AG04450 (cell line): ENCODE results near the gene TANC1. TPM values are rescaled to one million over a fixed set of nuclear protein-coding genes. Genes with fewer than 3 reads are reported as not detected.

Source experiments
- CTCF ChIA-PET: fragments of 300-600, 350-600 bp; formaldehyde crosslinking; extraction: SDS; loops from one replicate; lab custom pipeline; 2022; ENCODE audit warnings: antibody characterized with exemption, inconsistent platforms; lab: Charles Lee
- POLR2A ChIA-PET: fragments of 350-600 bp; formaldehyde crosslinking; extraction: SDS; loops from one replicate; lab custom pipeline; 2021; ENCODE audit warnings: antibody characterized with exemption, inconsistent platforms; lab: Yijun Ruan, JAX
- DNase-seq: peaks from one replicate; pipeline ENCODE4 v3.0.0-alpha.2; 2011; ENCODE audit warnings: low read depth, low spot score
- H3K27ac ChIP-seq: one replicate; pipeline ENCODE4 v1.5.1; 2012; ENCODE audit warnings: low read depth, low read length, control low read depth
- H3K27me3 ChIP-seq: one replicate; pipeline ENCODE4 v1.6.0; 2012; ENCODE audit warnings: low read length; ENCODE audit not compliant: control insufficient read depth, insufficient read depth
- H3K4me3 ChIP-seq: 2 replicates; pipeline ENCODE4 v1.5.1; 2011; ENCODE audit warnings: mild to moderate bottlenecking, low read depth, low read length, control low read depth
- H3K9me3 ChIP-seq: 2 replicates; pipeline ENCODE4 v1.5.1; 2012; ENCODE audit warnings: low read length; ENCODE audit not compliant: control insufficient read depth, insufficient read depth
- polyA plus RNA-seq: library from polyadenylated mRNA; depleted of rRNA; stranded (reverse); fragments of >200 nt; gene quantifications from 2 replicates; pipeline ENCODE4 v1.2.3, GENCODE V29; 2011
- TF ChIP-seq, protein P1 (sequence below): IDR thresholded peaks from 2 replicates; pipeline ENCODE4 v1.5.1; 2011; ENCODE audit warnings: low read depth, low read length, control low read depth, inconsistent platforms

TANC1 gene
- polyA plus RNA-seq, 1 experiment: 28.0 TPM

DNA sequence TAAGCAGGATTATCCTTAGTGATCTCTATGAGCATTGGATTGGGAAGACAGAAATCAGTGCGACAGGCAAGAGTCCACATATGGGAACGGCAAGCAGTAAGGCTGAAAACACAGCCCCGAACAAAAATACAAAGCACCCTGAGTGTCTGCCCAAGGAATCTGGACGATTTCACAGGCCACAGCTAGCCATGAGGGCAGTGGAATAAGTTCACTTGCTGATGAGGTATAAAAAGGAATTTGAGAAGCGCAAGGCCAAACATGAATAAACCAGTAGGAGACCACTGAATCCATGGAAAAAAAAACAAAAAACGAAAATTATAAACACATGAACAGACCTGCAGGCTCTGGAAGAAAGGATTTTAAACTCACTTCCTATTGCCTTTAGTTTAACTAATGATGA is 293.8 kb downstream of the TANC1 start:
- ChIA-PET POLR2A (interaction anchor here (0.6 kb wide), 1 partner anchor 1071 kb away, joined by 4 read pairs; no protein-coding TSS in a partner anchor), CTCF (no interaction called here)
- no peak overlapping the region for H3K4me3 ChIP-seq
- H3K27me3 ChIP-seq: no peaks in the 10 kb centered on the region
- H3K9me3 ChIP-seq: no peaks in the 10 kb centered on the region
- TF ChIP-seq, protein P1, sequence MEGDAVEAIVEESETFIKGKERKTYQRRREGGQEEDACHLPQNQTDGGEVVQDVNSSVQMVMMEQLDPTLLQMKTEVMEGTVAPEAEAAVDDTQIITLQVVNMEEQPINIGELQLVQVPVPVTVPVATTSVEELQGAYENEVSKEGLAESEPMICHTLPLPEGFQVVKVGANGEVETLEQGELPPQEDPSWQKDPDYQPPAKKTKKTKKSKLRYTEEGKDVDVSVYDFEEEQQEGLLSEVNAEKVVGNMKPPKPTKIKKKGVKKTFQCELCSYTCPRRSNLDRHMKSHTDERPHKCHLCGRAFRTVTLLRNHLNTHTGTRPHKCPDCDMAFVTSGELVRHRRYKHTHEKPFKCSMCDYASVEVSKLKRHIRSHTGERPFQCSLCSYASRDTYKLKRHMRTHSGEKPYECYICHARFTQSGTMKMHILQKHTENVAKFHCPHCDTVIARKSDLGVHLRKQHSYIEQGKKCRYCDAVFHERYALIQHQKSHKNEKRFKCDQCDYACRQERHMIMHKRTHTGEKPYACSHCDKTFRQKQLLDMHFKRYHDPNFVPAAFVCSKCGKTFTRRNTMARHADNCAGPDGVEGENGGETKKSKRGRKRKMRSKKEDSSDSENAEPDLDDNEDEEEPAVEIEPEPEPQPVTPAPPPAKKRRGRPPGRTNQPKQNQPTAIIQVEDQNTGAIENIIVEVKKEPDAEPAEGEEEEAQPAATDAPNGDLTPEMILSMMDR: no peak
- no peak overlapping the region for H3K27ac ChIP-seq
- no peak for DNase-seq

DNA sequence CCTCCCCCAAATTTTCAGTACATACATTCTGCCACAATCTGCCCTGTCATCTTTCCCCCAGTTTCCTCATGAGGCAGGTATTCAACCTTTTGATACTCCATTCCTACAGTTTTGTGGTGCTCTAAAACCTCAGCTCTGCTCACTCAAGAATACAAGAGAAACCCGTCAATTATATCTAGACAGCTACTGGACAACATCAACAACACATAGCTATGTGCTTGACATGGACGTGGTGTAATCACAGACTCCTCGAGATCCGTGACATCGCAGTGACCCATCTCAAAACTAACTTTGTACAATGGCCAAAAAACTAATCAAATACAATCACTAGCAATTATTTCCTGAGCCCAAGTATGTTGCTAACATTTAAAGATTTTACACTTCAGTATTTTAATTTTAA is 294.5 kb downstream of the TANC1 start:
- Histone ChIP-seq H3K4me3 (no peak overlapping the region), H3K9me3 (no peaks in the 10 kb centered on the region), H3K27me3 (no peaks in the 10 kb centered on the region), H3K27ac (no peak overlapping the region)
- DNase-seq: no peak
- ChIA-PET CTCF (interaction anchor here (0.8 kb wide), 1 partner anchor 39 kb away, joined by 3 read pairs; no protein-coding TSS in a partner anchor), POLR2A (no interaction called here)
- TF ChIP-seq, protein P1: no peak

DNA sequence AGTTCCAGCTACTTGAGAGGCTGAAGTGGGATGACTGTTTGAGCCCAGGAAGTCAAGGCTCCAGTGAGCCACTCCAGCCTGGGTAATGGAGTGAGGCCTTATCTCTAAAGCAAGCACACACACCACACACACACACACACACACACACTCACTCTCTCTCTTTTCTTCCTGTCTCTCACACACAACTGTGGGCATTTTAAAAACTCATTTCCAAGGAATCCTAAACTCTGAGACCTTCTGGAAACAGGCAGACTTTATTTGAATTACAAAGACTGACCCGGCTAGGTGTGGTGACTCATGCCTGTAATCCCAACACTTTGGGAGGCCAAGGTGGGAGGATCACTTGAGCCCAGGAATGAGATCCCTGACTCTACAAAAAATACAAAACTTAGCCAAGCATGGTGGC is 296.7 kb downstream of the TANC1 start:
- no peaks in the 10 kb centered on the region for H3K27me3 ChIP-seq
- CTCF ChIA-PET: no interaction called here
- H3K27ac ChIP-seq: no peak overlapping the region
- H3K9me3 ChIP-seq: no peaks in the 10 kb centered on the region
- TF ChIP-seq, protein P1: no peak
- no peak overlapping the region for H3K4me3 ChIP-seq
- POLR2A ChIA-PET: no interaction called here
- DNase-seq: no peak

DNA sequence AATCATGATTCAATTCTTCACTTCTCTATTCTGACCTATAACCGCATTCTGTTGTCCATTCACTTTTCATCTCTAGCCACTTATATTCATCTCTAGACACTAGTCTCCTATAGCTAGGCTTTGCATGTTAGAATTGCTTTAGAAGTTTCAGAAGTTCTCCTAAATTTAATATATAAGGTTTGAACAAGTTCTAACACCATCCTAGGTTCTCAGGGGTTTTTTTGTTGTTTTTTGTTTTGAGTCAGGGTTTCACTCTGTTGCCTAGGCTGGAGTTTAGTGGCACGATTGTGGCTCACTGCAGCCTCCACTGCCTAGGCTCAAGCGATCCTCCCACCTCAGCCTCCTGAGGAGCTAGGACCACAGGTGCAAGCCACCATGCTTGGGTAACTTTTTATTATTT is 298.1 kb downstream of the TANC1 start:
- DNase-seq: no peak
- TF ChIP-seq, protein P1: no peak
- Histone ChIP-seq H3K27me3 (no peaks in the 10 kb centered on the region), H3K9me3 (no peaks in the 10 kb centered on the region), H3K4me3 (no peak overlapping the region), H3K27ac (no peak overlapping the region)
- CTCF ChIA-PET: no interaction called here
- POLR2A ChIA-PET: no interaction called here

DNA sequence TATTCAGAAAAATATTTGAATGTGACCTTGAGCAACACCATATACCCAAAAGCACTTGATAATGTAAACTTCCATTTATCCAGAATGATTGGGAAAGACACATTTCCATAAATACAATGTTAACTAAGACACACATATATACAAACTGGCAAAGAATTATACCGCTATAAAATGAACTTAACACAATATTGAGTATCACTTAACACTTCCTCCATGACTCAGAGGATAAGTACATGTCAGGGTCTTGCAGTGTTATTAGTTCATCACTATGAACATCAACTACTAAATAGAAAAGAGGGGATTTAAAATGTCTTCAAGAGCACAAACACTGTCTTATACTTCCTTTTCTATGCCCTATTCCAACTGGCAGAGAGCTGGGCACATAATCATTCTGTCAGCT is 299.5 kb downstream of the TANC1 start:
- ChIA-PET POLR2A (no interaction called here), CTCF (no interaction called here)
- DNase-seq: no peak
- Histone ChIP-seq H3K27me3 (no peaks in the 10 kb centered on the region), H3K27ac (no peak overlapping the region), H3K9me3 (no peaks in the 10 kb centered on the region), H3K4me3 (no peak overlapping the region)
- TF ChIP-seq, protein P1: no peak
